ENCODE results near the gene RNF2. TPM values are rescaled to one million over a fixed set of nuclear protein-coding genes. Genes with fewer than 3 reads are reported as not detected.

Gene RNF2
- total and polyA plus RNA-seq, 7 donors = 5.0 to 15.3 (median 8.2) TPM

DNA sequence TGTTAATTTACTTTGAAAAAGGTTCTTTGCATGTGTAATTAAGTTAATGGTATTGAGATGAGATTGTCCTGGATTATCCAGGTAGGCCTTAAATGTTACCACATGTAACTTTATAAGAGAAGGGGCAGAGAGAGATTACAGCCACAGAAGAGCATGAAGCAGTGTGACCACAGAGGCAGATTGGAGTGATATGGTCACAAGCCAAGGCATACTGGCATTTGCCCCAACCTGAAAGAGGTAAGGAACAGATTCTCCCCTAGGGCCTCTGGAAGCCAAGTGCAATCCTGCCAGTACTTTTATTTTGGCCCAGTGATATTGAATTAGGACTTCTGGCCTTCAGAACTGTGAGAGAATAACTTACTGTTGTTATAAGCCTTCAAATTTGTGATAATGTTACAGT, 23.0 kb downstream of the RNF2 start:
- no peak overlapping the region for H3K4me3 ChIP-seq
- no peaks in the 10 kb centered on the region for H3K36me3 ChIP-seq (ENCODE audit: insufficient read depth in 1 of 2, low read depth in 1 of 2)
- intact Hi-C loops (cut with DNase I) = no loop called here
- no peaks in the 10 kb centered on the region for H3K9me3 ChIP-seq
- H3K4me1 ChIP-seq = peaks cover 6% of the 10 kb centered on the region
- no peak for TF ChIP-seq CTCF (IDR thresholded peaks at IDR 0.05)
- ATAC-seq (no peak), DNase-seq (no peak)
- H3K27ac ChIP-seq = no peak overlapping the region
- H3K27me3 ChIP-seq (ENCODE audit: insufficient read depth in 3 of 3, low read length in 2 of 3) = no peaks in the 10 kb centered on the region

- 94% methylated on average over 4 of the region's 4 CpGs for WGBS, 3 donors
Measured at GRCh38 chr1:185069202-185069772, 23.9 kb downstream of the RNF2 start.

GRCh38 chr1:185070051-185070450, 24.7 kb downstream of the RNF2 start:
- ATAC-seq = no peak
- intact Hi-C loops (cut with DNase I) = no loop called here
- Histone ChIP-seq H3K9me3 (no peaks in the 10 kb centered on the region), H3K4me1 (peaks cover 6% of the 10 kb centered on the region), H3K4me3 (no peak overlapping the region), H3K27ac (no peak overlapping the region), H3K36me3 (ENCODE audit: insufficient read depth in 1 of 2, low read depth in 1 of 2) (no peaks in the 10 kb centered on the region), H3K27me3 (ENCODE audit: insufficient read depth in 3 of 3, low read length in 2 of 3) (no peaks in the 10 kb centered on the region)
- no peak for TF ChIP-seq CTCF (IDR thresholded peaks at IDR 0.05)
- DNase-seq = no peak

More at GRCh38 chr1:185069202-185069772, 23.9 kb downstream of the RNF2 start:
- ATAC-seq (no peak), DNase-seq (no peak)
- Histone ChIP-seq H3K9me3 (no peaks in the 10 kb centered on the region), H3K4me3 (no peak overlapping the region), H3K27ac (no peak overlapping the region), H3K4me1 (peaks cover 6% of the 10 kb centered on the region), H3K36me3 (ENCODE audit: insufficient read depth in 1 of 2, low read depth in 1 of 2) (no peaks in the 10 kb centered on the region), H3K27me3 (ENCODE audit: insufficient read depth in 3 of 3, low read length in 2 of 3) (no peaks in the 10 kb centered on the region)
- no peak for TF ChIP-seq CTCF (IDR thresholded peaks at IDR 0.05)
- intact Hi-C loops (cut with DNase I) = no loop called here

DNA sequence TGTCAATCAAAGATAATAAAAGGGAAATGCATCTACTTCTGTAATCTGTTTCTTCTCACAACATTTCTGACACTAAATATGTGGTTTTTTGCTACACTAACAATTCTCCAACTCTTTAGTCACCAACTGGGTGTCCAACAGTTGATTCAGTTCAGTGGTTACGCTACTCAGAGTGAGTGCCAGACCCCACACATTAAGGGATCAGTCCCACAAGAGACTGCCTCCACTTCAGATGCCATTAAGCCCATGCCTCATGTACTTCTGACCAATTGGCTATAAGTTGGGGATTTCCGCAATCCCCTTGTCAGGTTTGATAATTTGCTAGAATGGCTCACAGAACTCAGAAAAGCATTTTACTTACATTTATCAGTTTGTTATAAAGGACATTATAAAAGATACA, 28.4 kb downstream of the RNF2 start:
- H3K36me3 ChIP-seq (ENCODE audit: insufficient read depth in 1 of 2, low read depth in 1 of 2) = no peaks in the 10 kb centered on the region
- H3K27ac ChIP-seq = no peak overlapping the region
- WGBS, 3 donors = 89 to 96% (median 89%) methylated on average over 2 of the region's 2 CpGs
- no peaks in the 10 kb centered on the region for H3K27me3 ChIP-seq (ENCODE audit: insufficient read depth in 3 of 3, low read length in 2 of 3)
- DNase-seq (no peak), ATAC-seq (no peak)
- TF ChIP-seq CTCF (IDR thresholded peaks at IDR 0.05) = no peak
- intact Hi-C loops (cut with DNase I) = no loop called here
- no peaks in the 10 kb centered on the region for H3K4me1 ChIP-seq
- H3K9me3 ChIP-seq = no peaks in the 10 kb centered on the region
- H3K4me3 ChIP-seq = no peak overlapping the region

GRCh38 chr1:185074307-185074706, 28.9 kb downstream of the RNF2 start:
- ATAC-seq = no peak
- no peaks in the 10 kb centered on the region for H3K27me3 ChIP-seq (ENCODE audit: insufficient read depth in 3 of 3, low read length in 2 of 3)
- H3K36me3 ChIP-seq (ENCODE audit: insufficient read depth in 1 of 2, low read depth in 1 of 2) = no peaks in the 10 kb centered on the region
- TF ChIP-seq CTCF (IDR thresholded peaks at IDR 0.05) = no peak
- DNase-seq = no peak
- intact Hi-C loops (cut with DNase I) = no loop called here
- H3K27ac ChIP-seq = no peak overlapping the region
- H3K4me3 ChIP-seq = no peak overlapping the region
- no peaks in the 10 kb centered on the region for H3K4me1 ChIP-seq
- H3K9me3 ChIP-seq = no peaks in the 10 kb centered on the region

All from psoas muscle (tissue), 8 donors.